HG02852 (cell line): Measurements from ENCODE around the gene BAD.

ENCODE experiments used
- ATAC-seq: cut with Tn5 transposase; IDR thresholded peaks from one replicate; pipeline ENCODE4 v1.9.1; 2021; ENCODE audit warnings: mild to moderate bottlenecking, moderate library complexity; ENCODE audit not compliant: unreplicated experiment

Gene BAD

GRCh38 chr11:64281957-64282770 lies 2.3 kb downstream of the BAD start:
- ATAC-seq = no peak

- ATAC-seq = no peak
Measured at GRCh38 chr11:64278576-64279190, 5.8 kb downstream of the BAD start.

GRCh38 chr11:64276653-64277431 lies 7.6 kb downstream of the BAD start:
- ATAC-seq = no peak

- ATAC-seq = no peak
Measured at GRCh38 chr11:64275841-64276240, 8.6 kb downstream of the BAD start.

- no peak for ATAC-seq
Measured at GRCh38 chr11:64275031-64275800, 9.2 kb downstream of the BAD start.

GRCh38 chr11:64269540-64270220 lies 14.8 kb downstream of the BAD start:
- peak; percentile 75 for ATAC-seq

GRCh38 chr11:64268893-64269539 lies 15.4 kb downstream of the BAD start:
- ATAC-seq = peak; percentile 8

- no peak for ATAC-seq
Measured at GRCh38 chr11:64268025-64268892, 16.2 kb downstream of the BAD start.

- ATAC-seq = no peak
Measured at GRCh38 chr11:64267207-64267945, 17.1 kb downstream of the BAD start.

- no peak for ATAC-seq
Measured at GRCh38 chr11:64266339-64266738, 18.1 kb downstream of the BAD start.

- no peak for ATAC-seq
Measured at GRCh38 chr11:64265176-64266160, 19.0 kb downstream of the BAD start.

- ATAC-seq = no peak
Measured at GRCh38 chr11:64264371-64264852, 20.1 kb downstream of the BAD start.

- no peak for ATAC-seq
Measured at GRCh38 chr11:64263947-64264317, 20.5 kb downstream of the BAD start.

GRCh38 chr11:64263021-64263946 lies 21.2 kb downstream of the BAD start:
- ATAC-seq = no peak

- no peak for ATAC-seq
Measured at GRCh38 chr11:64262271-64263002, 22.0 kb downstream of the BAD start.
